Transverse colon (tissue), 4 donors: ENCODE measurements around the gene COX7A1. TPM values are rescaled to one million over a fixed set of nuclear protein-coding genes. Genes with fewer than 3 reads are reported as not detected.

ENCODE experiments used
- DNase-seq: peaks from one replicate; pipeline ENCODE4 v3.0.0-alpha.2; 2019
- H3K27ac ChIP-seq, 4 donors: fragments of 200-600 bp; sonication (generic); 2 replicates each; pipeline ENCODE4 v1.5.1; 2016 to 2018; ENCODE audit warnings: inconsistent platforms in 4 of 4
- H3K27me3 ChIP-seq: fragments of 200-600 bp; sonication (generic); 2 replicates; pipeline ENCODE4 v1.5.1; 2017; ENCODE audit warnings: inconsistent platforms
- H3K36me3 ChIP-seq, 4 donors: fragments of 200-600 bp; sonication (generic); 2 replicates each; pipeline ENCODE4 v1.5.1; 2017 to 2019; ENCODE audit warnings: inconsistent platforms in 4 of 4
- H3K4me1 ChIP-seq, 4 donors: fragments of 200-600 bp; sonication (generic); 2 replicates each; pipeline ENCODE4 v1.5.1; 2017 to 2020; ENCODE audit warnings: inconsistent platforms in 4 of 4
- H3K4me3 ChIP-seq, 4 donors: fragments of 200-600 bp; sonication (generic); 1 replicate in 1 of 4; 2 replicates in 3 of 4; pipeline versions ENCODE4 v1.5.1 to v1.6.1; 2017 to 2019; ENCODE audit warnings: inconsistent platforms in 4 of 4
- H3K9me3 ChIP-seq, 2 donors: fragments of 200-600 bp; sonication (generic); 2 replicates each; pipeline ENCODE4 v1.5.1; 2017 to 2019; ENCODE audit warnings: inconsistent platforms in 2 of 2
- EP300 ChIP-seq: sonication (generic); formaldehyde crosslinking; IDR thresholded peaks from one replicate; pipeline ENCODE4 v1.6.1; 2017; ENCODE audit warnings: antibody characterized with exemption, low read depth
- POLR2A ChIP-seq: fragments of 450-650 bp; IDR thresholded peaks from one replicate; pipeline ENCODE4 v1.6.1; 2016; ENCODE audit warnings: antibody characterized with exemption, mild to moderate bottlenecking, moderate library complexity
- POLR2AphosphoS5 ChIP-seq, 3 donors: sonication (generic); formaldehyde crosslinking; IDR thresholded peaks; one replicate each; pipeline ENCODE4 v1.6.1; 2016; ENCODE audit warnings: antibody characterized with exemption in 3 of 3
- WGBS, 2 donors: methylation state at CpG; one replicate each; pipeline ENCODE4 v1.1.5; 2018; ENCODE audit warnings: low coverage in 1 of 2; 5-methylcytosine and 5-hydroxymethylcytosine counted together
- in situ Hi-C, 4 donors: fragments of 200-750 bp; cut with MboI; loops; one replicate each; pipeline versions ENCODE4 v1.15.0 to v1.15.1; 2017; ENCODE audit warnings: low sequenced_read_pairs in 3 of 4, low pct_ligation_motif_present in 1 of 4, low pct_unique_long_range_greater_than_20kb in 1 of 4
- intact Hi-C: fragments of 100-400 bp; cut with DNase I; formaldehyde crosslinking; loops from one replicate; pipeline ENCODE4 v1.15.1; 2023; ENCODE audit warnings: low total_unique reads
- total RNA-seq, 4 donors: library from RNA; depleted of rRNA; stranded (reverse); fragments of >200 nt; gene quantifications; one replicate each; pipeline ENCODE4 v1.1.0, GENCODE V29; 2016
- TF ChIP-seq, protein P1 (sequence below), 5 experiments: fragments of 200-600 bp in 3 of 5; fragments of 450-650 bp in 2 of 5; sonication (generic) in 3 of 5; IDR thresholded peaks; 1 replicate in 2 of 5; 2 replicates in 3 of 5; pipeline ENCODE4 v1.5.1; 2016 to 2017; ENCODE audit warnings: antibody characterized with exemption in 5 of 5, inconsistent platforms in 3 of 5, mild to moderate bottlenecking in 2 of 5, moderate library complexity in 1 of 5

The COX7A1 gene
- total RNA-seq, 4 donors from 2014 or later: 7.8 to 26.3 (median 11.7) TPM; not detected in 1

DNA sequence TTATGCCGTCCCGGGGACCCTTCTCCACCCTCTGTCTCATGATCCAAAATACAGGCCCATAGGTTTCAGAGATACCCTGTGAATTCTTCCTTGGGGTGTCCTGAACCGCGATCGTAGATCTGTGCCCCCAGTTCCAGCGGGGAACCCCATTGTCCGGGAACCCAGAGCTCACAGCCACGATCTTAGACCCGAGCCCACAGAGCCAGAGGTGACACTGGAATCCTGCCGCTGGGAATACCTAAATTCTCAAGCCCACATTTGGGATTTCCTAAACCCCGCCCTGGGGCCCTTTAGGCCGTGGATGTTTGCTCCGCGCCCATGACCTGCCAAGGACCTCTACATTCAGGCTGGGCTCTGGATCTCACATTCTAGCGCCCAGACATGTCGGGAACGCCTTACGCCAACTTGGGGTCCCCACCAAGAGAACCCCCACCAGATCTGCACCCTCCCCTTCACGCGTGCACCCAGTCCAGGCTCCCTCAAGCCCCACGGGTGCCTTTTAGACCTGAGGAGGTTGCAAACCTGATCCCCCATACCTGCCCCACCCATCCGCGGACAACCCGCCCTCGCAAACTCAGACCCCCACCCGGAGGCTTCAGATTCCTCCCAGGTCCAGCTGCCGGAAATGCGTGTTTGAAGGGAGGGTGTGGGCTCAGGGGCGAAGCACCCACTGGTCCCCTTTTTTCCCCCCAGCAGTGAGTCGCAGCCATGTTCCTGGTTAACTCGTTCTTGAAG, 11.8 kb downstream of the COX7A1 start:
- intact Hi-C loops: no loop called here
- 0% methylated on average over 29 of the region's 31 CpGs; no CpG with 5 or more reads in 1 of the 2 donors for WGBS, 2 donors
- Histone ChIP-seq H3K4me3 (peak overlapping the region; percentile 74 to 92 (median 80)), H3K27me3 (no peaks in the 10 kb centered on the region), H3K4me1 (peaks cover 3 to 31% (median 27%) of the 10 kb centered on the region in 4 donors), H3K27ac (peak overlapping the region; percentile 96 to 99 (median 98)), H3K9me3 (no peaks in the 10 kb centered on the region), H3K36me3 (peaks cover 0 to 26% (median 11%) of the 10 kb centered on the region in 4 donors)
- DNase-seq: peak; percentile 53
- TF ChIP-seq POLR2A: no peak
- TF ChIP-seq POLR2AphosphoS5 (IDR thresholded peaks at IDR 0.05): no peak
- TF ChIP-seq EP300: no peak
- TF ChIP-seq, protein P1, sequence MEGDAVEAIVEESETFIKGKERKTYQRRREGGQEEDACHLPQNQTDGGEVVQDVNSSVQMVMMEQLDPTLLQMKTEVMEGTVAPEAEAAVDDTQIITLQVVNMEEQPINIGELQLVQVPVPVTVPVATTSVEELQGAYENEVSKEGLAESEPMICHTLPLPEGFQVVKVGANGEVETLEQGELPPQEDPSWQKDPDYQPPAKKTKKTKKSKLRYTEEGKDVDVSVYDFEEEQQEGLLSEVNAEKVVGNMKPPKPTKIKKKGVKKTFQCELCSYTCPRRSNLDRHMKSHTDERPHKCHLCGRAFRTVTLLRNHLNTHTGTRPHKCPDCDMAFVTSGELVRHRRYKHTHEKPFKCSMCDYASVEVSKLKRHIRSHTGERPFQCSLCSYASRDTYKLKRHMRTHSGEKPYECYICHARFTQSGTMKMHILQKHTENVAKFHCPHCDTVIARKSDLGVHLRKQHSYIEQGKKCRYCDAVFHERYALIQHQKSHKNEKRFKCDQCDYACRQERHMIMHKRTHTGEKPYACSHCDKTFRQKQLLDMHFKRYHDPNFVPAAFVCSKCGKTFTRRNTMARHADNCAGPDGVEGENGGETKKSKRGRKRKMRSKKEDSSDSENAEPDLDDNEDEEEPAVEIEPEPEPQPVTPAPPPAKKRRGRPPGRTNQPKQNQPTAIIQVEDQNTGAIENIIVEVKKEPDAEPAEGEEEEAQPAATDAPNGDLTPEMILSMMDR (IDR thresholded peaks at IDR 0.05): no peak
- in situ Hi-C loops: no loop called here

DNA sequence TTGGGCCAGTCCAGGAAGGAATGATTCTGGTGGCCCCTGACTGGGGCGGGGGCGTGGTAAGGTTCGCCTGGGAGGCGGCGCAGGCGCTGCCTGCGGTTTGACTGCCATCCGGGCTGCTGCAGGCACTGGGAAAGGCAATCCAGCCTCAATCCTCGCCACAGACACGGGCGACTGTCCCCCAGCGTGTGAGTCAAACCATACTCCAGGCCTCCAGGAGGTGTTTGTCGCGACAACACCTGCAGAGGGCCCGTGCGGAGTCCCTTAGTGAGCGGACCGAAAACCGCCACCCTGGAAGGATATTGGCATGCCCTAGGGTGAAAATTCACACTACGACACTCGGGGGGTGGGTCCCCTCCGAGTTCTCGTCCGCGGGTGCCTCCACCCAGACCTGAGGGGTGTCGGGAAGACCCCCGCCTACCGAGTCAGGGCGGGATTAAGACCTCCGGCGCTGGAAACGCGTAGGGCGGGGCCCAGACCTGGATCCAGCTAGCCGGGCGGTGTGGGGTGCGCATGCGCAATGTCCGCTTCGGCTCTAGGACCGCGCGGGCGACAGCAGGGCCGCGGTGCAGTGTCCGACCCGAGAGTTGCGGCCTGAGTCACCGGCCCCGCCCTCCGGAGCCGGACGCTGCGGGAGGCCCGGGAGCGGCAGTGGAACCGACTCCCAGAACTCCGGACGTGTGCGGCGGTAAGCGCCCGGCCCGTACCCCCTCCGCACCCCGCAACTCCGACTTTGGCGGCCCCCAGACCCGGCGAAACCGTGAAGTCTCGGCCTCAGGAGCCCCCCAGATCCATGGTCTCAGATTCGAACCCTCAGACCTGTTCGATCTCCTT, 12.6 kb downstream of the COX7A1 start, which contains the start of gene CAPNS1:
Gene CAPNS1 (plus strand): TSS at position 594 of the 831 bp plus-strand sequence. CDS start 946 bp downstream, outside the sequence.
- WGBS, 2 donors: 0% methylated on average over 41 of the region's 75 CpGs; no CpG with 5 or more reads in 1 of the 2 donors
- intact Hi-C loops: no loop called here
- in situ Hi-C loops: no loop called here
- peak within 1 kb of the TSS; percentile 74 to 92 (median 80) for H3K4me3 ChIP-seq
- peak within 1 kb of the TSS; percentile 96 to 99 (median 98) for H3K27ac ChIP-seq
- H3K36me3 ChIP-seq: peaks cover 0 to 20% (median 9%) of the 10 kb centered on the region in 4 donors
- no peaks in the 10 kb centered on the region for H3K9me3 ChIP-seq
- TF ChIP-seq, protein P1 (IDR thresholded peaks at IDR 0.05): peak in 2 of 5 experiments; percentile 28 to 49
- TF ChIP-seq POLR2AphosphoS5 (IDR thresholded peaks at IDR 0.05) (peak; percentile 96 to 98 (median 98)), EP300 (no peak), POLR2A (peak; percentile 99)
- peak; percentile 98 for DNase-seq
- H3K27me3 ChIP-seq: no peaks in the 10 kb centered on the region
- H3K4me1 ChIP-seq: peaks cover 3 to 31% (median 27%) of the 10 kb centered on the region in 4 donors

DNA sequence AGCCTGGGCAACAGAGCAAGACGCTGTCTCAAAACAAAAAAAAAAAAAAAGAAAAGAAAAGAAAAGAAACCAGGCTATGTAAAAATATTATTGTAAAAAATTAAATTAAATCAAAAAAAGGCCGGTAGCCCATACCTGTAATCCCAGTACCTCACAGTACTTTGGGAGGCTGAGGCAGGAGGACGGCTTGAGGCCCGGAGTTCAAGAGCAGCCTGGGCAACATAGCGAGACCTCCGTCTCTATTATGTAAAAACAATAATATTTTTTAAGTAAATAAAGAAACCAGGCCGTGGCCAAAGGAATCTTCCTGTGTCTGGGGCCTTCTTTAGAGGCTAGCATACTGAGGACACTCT, 13.2 kb downstream of the COX7A1 start:
- in situ Hi-C loops (no loop called here), intact Hi-C loops (no loop called here)
- DNase-seq: no peak
- Histone ChIP-seq H3K4me3 (peak overlapping the region; percentile 62 to 81 (median 76)), H3K4me1 (peaks cover 3 to 31% (median 27%) of the 10 kb centered on the region in 4 donors), H3K27me3 (no peaks in the 10 kb centered on the region), H3K27ac (peak overlapping the region; percentile 96 to 99 (median 98)), H3K9me3 (no peaks in the 10 kb centered on the region), H3K36me3 (peaks cover 0 to 14% (median 9%) of the 10 kb centered on the region in 4 donors)
- no peak for TF ChIP-seq EP300
- no peak for TF ChIP-seq POLR2A
- TF ChIP-seq, protein P1 (IDR thresholded peaks at IDR 0.05): no peak
- TF ChIP-seq POLR2AphosphoS5 (IDR thresholded peaks at IDR 0.05): no peak
- WGBS, 2 donors: 43 to 49% methylated on average over 6 to 7 of the region's 7 CpGs
